ENCODE results near the gene SCNN1A. TPM values are rescaled to one million over a fixed set of nuclear protein-coding genes. Genes with fewer than 3 reads are reported as not detected.

SCNN1A gene
- total RNA-seq, 1 donor, result under 0.01 TPM

DNA sequence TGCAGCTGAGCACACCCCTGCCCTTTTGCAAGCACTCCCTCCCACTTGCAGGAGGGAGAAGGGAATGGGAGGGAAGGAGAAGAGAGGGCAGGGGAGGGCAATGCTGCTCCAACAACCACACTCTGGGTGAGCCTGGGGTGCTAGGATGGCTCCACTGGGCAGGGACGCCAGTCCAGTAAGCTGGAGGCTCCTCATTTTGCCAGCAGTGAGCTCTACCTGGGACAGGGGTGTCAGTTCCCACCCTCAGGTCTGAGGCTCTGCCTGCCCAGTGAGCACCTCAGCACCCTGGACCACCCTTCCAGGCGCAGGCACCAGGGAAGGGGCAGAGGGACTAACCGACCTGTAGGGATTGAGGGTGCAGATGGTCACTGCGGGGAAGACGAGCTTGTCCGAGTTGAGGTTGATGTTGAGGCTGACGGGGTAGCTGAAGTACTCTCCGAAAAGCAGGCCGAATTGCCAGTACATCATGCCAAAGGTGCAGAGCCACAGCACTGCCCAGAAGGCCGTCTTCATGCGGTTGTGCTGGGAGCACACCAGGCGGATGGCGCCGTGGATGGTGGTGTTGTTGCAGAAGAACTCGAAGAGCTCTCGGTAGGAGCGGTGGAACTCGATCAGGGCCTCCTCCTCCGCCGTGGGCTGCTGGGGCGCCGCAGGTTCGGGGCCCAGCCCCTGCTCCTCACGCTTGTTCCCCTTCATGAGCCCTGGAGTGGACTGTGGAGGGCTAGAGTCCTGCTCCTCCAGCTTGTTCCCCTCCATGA is 1.2 kb downstream of the SCNN1A start:
- TF ChIP-seq, protein P1, sequence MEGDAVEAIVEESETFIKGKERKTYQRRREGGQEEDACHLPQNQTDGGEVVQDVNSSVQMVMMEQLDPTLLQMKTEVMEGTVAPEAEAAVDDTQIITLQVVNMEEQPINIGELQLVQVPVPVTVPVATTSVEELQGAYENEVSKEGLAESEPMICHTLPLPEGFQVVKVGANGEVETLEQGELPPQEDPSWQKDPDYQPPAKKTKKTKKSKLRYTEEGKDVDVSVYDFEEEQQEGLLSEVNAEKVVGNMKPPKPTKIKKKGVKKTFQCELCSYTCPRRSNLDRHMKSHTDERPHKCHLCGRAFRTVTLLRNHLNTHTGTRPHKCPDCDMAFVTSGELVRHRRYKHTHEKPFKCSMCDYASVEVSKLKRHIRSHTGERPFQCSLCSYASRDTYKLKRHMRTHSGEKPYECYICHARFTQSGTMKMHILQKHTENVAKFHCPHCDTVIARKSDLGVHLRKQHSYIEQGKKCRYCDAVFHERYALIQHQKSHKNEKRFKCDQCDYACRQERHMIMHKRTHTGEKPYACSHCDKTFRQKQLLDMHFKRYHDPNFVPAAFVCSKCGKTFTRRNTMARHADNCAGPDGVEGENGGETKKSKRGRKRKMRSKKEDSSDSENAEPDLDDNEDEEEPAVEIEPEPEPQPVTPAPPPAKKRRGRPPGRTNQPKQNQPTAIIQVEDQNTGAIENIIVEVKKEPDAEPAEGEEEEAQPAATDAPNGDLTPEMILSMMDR (IDR thresholded peaks at IDR 0.05; ENCODE audit: insufficient read depth, low read depth, low read length), result no peak
- no peak overlapping the region for H3K4me3 ChIP-seq (ENCODE audit: low read depth, low read length)
- DNase-seq (ENCODE audit: low read depth), result no peak

DNA sequence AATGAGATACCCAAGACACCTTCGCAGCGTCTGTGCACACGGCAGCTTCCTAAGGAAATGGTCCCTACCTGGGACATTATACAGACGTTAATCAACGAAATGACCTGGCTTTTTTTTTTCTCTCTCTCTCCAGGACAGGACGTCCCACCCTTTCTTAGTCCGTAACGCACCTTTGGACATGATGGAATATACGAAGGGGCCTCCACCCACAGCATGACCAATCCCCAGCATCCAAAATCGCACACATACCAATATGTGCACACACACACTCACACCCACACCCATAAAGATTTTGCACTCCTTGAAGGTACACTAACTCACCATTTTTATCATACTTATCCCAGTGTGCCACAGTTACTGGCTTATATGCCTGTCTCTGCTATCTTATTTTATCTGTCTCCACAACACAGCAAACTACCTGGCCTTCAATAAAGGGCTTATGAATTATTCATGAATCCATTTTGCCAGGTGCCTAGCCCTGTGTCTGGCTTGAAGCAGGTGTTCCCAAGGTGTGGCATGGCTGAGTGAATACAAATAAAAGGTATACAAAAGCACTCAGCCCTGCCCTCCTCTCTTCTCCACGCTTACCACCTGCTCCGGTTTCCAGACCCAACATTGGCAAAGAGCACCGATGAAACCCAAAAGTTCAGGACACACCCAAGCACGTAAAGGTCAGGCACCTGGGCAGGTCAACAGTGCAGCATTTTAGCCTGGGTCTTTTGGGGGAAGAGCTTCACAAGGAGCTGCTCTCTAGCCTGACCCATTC is 2.2 kb downstream of the SCNN1A start:
- DNase-seq (ENCODE audit: low read depth), result no peak
- TF ChIP-seq, protein P1 (IDR thresholded peaks at IDR 0.05; ENCODE audit: insufficient read depth, low read depth, low read length), result no peak

DNA sequence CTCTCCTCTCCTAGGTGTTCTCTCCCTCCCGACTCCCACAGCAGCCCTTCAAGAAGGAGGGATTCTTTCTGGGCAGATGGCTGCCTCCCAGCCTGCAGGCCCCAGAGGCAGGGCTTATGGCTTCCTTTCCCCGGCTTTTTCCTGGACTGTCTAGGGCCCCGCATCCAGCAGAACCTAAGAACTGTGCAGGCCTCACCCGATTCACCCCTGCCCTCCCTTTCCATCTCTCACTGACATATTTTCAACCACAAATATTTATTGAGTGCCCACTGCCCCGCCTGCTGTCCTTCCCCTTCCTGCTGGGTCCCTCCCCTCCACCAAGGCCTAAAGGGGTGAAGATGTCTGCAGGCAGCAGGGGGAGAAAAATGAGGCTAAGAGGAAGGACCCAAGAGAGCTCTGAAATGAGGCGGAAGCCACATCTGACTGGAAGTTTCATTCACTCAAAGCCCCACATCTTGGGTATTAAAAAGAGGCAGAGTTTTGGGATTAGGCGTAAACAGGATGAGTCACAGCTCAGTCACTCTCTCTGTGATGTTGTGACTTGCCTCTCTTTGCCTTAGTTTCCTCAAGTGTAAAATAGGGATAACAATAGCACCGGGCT is 2.9 kb downstream of the SCNN1A start:
- H3K4me3 ChIP-seq (ENCODE audit: low read depth, low read length), result no peak overlapping the region
- peak; percentile 95 for DNase-seq (ENCODE audit: low read depth)
- TF ChIP-seq, protein P1 (IDR thresholded peaks at IDR 0.05; ENCODE audit: insufficient read depth, low read depth, low read length), result no peak

More for the DNA sequence above, 2.2 kb downstream of the SCNN1A start:
- no peak overlapping the region for H3K4me3 ChIP-seq (ENCODE audit: low read depth, low read length)

DNA sequence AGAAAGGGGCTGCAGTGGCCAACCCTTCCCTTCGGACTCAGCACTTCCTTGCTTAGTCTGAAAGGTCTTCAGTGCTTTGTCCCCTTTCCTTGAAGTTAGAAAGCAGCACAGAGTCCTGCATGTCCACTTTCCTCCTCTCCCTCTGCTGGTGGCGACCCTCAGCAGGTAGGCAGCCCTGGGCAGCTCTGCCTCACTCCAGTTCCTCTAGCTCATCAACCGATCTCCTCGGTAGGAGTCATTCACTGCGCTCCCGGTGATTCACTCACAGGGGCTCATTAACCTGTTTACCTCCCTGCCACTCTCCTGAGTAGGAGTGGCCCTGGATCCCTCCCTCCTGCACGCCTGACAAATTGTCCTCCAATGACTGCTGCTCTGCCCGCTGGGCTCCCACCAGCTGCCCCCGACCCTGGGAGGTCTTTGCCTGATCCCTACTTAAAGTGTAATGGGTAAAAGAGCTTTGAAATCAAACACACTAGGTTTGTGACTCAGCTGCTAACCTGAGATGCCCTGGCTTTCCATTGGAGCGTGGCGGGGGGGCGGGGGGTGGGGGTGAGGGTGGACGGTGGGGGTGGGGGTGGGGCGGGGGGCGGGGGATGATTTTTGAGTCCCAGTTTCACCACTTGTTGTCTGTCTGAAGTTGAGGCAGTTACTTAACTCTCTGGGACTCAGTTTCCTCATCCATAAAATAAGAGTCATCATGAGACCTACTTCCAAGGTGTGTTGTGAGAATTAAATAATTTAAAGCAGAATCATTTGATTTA is 4.2 kb downstream of the SCNN1A start:
- H3K4me3 ChIP-seq (ENCODE audit: low read depth, low read length), result no peak overlapping the region
- TF ChIP-seq, protein P1 (IDR thresholded peaks at IDR 0.05; ENCODE audit: insufficient read depth, low read depth, low read length), result peak; percentile 42
- peak; percentile 84 for DNase-seq (ENCODE audit: low read depth)

DNA sequence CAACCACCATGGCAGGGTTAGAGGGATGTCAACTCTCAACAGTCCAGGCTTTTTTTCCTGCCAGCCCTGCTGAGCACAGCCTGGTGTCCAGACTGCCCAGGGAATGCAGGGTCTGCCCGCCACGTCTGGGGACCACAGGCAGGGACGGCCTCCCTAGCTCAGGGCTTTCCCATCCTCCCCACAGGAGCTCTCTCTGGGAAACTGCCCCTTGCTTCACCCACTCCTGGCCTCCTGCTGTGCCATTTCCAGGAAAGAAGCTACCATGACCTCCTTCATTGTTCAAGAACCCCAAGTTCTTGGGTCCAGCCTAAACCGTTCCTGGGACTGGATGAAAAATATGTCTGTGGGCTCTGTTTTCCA is 4.8 kb downstream of the SCNN1A start:
- TF ChIP-seq, protein P1 (IDR thresholded peaks at IDR 0.05; ENCODE audit: insufficient read depth, low read depth, low read length), result no peak
- no peak overlapping the region for H3K4me3 ChIP-seq (ENCODE audit: low read depth, low read length)
- no peak for DNase-seq (ENCODE audit: low read depth)

DNA sequence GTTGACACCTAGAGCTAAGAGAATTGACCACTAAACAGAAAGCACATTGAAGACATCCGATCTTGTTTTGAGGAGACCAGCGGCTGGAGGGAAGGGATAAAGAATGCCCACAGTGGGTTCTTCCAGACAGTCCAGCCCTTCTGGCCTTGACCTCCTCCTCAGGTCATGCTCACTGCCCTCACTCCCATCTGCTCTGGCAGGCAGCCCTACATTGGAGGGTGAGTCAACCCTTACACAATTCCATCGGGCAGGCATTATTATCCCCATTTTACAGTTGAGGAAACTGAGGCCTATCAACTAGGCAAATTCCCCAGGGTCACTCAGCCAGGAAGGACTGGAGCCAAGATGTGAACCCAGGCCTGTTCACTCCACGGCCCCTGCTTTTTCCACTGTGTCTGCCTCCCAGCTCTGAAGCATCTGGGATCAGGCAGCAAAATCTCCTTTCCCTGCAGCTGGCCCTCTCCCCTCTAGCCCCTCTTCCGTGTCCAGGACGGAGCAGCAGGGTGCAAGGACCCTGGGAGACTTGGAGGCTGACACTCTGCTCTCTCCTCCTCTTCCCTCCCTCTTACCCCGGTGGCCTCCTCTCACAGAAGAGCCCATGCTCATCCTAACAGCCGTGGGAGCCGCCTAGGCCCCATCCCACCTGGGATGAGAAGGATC is 5.3 kb downstream of the SCNN1A start:
- no peak overlapping the region for H3K4me3 ChIP-seq (ENCODE audit: low read depth, low read length)
- peak; percentile 53 for DNase-seq (ENCODE audit: low read depth)
- TF ChIP-seq, protein P1 (IDR thresholded peaks at IDR 0.05; ENCODE audit: insufficient read depth, low read depth, low read length), result no peak

Data from fibroblast of villous mesenchyme (primary cell).